ENCODE data around the gene SRBD1. TPM values are rescaled to one million over a fixed set of nuclear protein-coding genes. Genes with fewer than 3 reads are reported as not detected.

SRBD1 gene
- polyA plus RNA-seq, 3 donors = 5.8 to 9.2 (median 7.0) TPM

DNA sequence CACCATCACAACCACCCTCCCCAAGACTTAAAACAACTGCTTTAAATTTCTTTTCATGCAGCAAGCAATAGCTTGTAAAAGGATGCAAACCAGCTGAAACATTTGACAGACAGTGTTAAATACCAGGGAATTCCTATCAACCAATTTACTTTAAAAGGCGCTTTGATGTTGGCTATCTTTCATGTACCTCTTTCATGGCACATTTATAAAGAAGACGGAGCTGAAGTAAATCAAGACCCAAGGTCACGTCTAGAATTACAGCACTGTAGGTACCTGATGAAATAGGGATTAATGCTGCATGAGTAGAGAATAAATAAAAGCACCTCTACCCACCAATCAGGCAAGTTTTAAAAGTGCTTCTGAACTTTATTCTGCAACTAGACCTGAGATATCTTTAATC, 78.9 kb downstream of the SRBD1 start:
- Histone ChIP-seq H3K27me3 (ENCODE audit: control insufficient read depth in 2 of 2, insufficient read depth in 2 of 2, low read length in 2 of 2) (no peaks in the 10 kb centered on the region), H4K20me1 (ENCODE audit: insufficient read depth, low read length) (no peaks in the 10 kb centered on the region), H3K4me1 (ENCODE audit: control insufficient read depth in 1 of 2, insufficient read depth in 2 of 2, low read length in 2 of 2) (no peaks in the 10 kb centered on the region), H2AFZ (ENCODE audit: insufficient read depth, low read depth, low read length, poor library complexity, severe bottlenecking) (no peak overlapping the region), H3K9me3 (replicated peaks in 1 of 2; ENCODE audit: control insufficient read depth in 1 of 2, insufficient read depth in 1 of 2, low read length in 2 of 2) (no peaks in the 10 kb centered on the region), H3K36me3 (replicated peaks in 1 of 2; ENCODE audit: control insufficient read depth in 1 of 2, insufficient read depth in 2 of 2, low read length in 2 of 2) (peaks cover 2 to 10% of the 10 kb centered on the region in 2 donors), H3K9ac (ENCODE audit: insufficient read depth, low read length, poor library complexity, severe bottlenecking) (no peak overlapping the region), H3K4me2 (replicated peaks; ENCODE audit: extremely low read depth, low read length, poor library complexity, severe bottlenecking) (no peak overlapping the region), H3K79me2 (ENCODE audit: insufficient read depth, low read length) (no peaks in the 10 kb centered on the region), H3K27ac (ENCODE audit: low read depth in 1 of 2, low read length in 2 of 2) (no peak overlapping the region), H3K4me3 (replicated peaks in 1 of 3; ENCODE audit: low read depth in 2 of 3, low read length in 3 of 3) (no peak overlapping the region)
- no peak overlapping the region for H3K27ac Mint-ChIP-seq
- no peak overlapping the region for H3K4me3 Mint-ChIP-seq
- no peaks in the 10 kb centered on the region for H3K27me3 Mint-ChIP-seq (ENCODE audit: low read depth in 3 of 3)
- no peak for DNase-seq
- WGBS (ENCODE audit: insufficient coverage) = no CpG with 5 or more reads among the region's 3 CpGs
- peaks cover 0 to 2% (median 0%) of the 10 kb centered on the region in 7 donors for H3K9me3 Mint-ChIP-seq
- TF ChIP-seq, protein P1, sequence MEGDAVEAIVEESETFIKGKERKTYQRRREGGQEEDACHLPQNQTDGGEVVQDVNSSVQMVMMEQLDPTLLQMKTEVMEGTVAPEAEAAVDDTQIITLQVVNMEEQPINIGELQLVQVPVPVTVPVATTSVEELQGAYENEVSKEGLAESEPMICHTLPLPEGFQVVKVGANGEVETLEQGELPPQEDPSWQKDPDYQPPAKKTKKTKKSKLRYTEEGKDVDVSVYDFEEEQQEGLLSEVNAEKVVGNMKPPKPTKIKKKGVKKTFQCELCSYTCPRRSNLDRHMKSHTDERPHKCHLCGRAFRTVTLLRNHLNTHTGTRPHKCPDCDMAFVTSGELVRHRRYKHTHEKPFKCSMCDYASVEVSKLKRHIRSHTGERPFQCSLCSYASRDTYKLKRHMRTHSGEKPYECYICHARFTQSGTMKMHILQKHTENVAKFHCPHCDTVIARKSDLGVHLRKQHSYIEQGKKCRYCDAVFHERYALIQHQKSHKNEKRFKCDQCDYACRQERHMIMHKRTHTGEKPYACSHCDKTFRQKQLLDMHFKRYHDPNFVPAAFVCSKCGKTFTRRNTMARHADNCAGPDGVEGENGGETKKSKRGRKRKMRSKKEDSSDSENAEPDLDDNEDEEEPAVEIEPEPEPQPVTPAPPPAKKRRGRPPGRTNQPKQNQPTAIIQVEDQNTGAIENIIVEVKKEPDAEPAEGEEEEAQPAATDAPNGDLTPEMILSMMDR (IDR thresholded peaks at IDR 0.05) = no peak
- no peaks in the 10 kb centered on the region for H3K4me1 Mint-ChIP-seq
- peaks cover 39 to 57% of the 10 kb centered on the region in 2 donors for H3K36me3 Mint-ChIP-seq
- intact Hi-C loops (cut with micrococcal nuclease) = no loop called here

DNA sequence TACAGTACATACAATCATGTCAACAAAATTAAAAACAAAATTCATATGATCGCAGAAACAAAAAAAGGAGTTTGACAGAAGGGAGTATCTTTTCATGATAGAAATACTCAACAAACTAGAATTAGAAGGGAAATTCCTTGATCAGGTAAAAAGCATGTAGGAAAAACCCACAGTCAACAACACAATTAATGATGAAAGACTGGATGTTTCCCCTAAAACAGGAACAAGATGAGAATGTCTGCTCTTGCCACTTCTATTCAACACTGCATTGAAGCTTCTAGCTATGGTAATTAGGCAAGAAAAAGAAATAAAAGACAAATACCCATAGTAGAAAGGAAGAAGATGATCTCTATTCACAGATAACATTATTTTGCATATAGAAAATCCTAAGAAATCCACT, 87.1 kb downstream of the SRBD1 start:
- intact Hi-C loops (cut with micrococcal nuclease) = no loop called here
- Histone ChIP-seq H3K79me2 (ENCODE audit: insufficient read depth, low read length) (no peaks in the 10 kb centered on the region), H3K4me3 (replicated peaks in 1 of 3; ENCODE audit: low read depth in 2 of 3, low read length in 3 of 3) (no peak overlapping the region), H3K4me1 (ENCODE audit: control insufficient read depth in 1 of 2, insufficient read depth in 2 of 2, low read length in 2 of 2) (no peaks in the 10 kb centered on the region), H3K9me3 (replicated peaks in 1 of 2; ENCODE audit: control insufficient read depth in 1 of 2, insufficient read depth in 1 of 2, low read length in 2 of 2) (no peaks in the 10 kb centered on the region), H3K9ac (ENCODE audit: insufficient read depth, low read length, poor library complexity, severe bottlenecking) (no peak overlapping the region), H2AFZ (ENCODE audit: insufficient read depth, low read depth, low read length, poor library complexity, severe bottlenecking) (no peak overlapping the region), H3K27me3 (ENCODE audit: control insufficient read depth in 2 of 2, insufficient read depth in 2 of 2, low read length in 2 of 2) (no peaks in the 10 kb centered on the region), H3K36me3 (replicated peaks in 1 of 2; ENCODE audit: control insufficient read depth in 1 of 2, insufficient read depth in 2 of 2, low read length in 2 of 2) (peaks cover 0 to 3% of the 10 kb centered on the region in 2 donors), H4K20me1 (ENCODE audit: insufficient read depth, low read length) (no peaks in the 10 kb centered on the region), H3K27ac (ENCODE audit: low read depth in 1 of 2, low read length in 2 of 2) (no peak overlapping the region), H3K4me2 (replicated peaks; ENCODE audit: extremely low read depth, low read length, poor library complexity, severe bottlenecking) (no peak overlapping the region)
- no peak for DNase-seq
- no peak overlapping the region for H3K27ac Mint-ChIP-seq
- H3K9me3 Mint-ChIP-seq = peaks cover 0 to 3% (median 0%) of the 10 kb centered on the region in 7 donors
- peaks cover 4% of the 10 kb centered on the region for H3K4me1 Mint-ChIP-seq
- no peak overlapping the region for H3K4me3 Mint-ChIP-seq
- no CpG with 5 or more reads among the region's 1 CpG for WGBS (ENCODE audit: insufficient coverage)
- TF ChIP-seq, protein P1 (IDR thresholded peaks at IDR 0.05) = no peak
- H3K27me3 Mint-ChIP-seq (ENCODE audit: low read depth in 3 of 3) = no peaks in the 10 kb centered on the region
- peaks cover 42 to 50% of the 10 kb centered on the region in 2 donors for H3K36me3 Mint-ChIP-seq
